Liver (tissue), 9 donors: Measurements from ENCODE around the gene RGMA. TPM values are rescaled to one million over a fixed set of nuclear protein-coding genes. Genes with fewer than 3 reads are reported as not detected.

ENCODE experiments used
- DNase-seq: peaks from one replicate; pipeline ENCODE4 v3.0.0-alpha.2; 2017; ENCODE audit warnings: low spot score
- H3K27ac ChIP-seq, 2 donors: one replicate each; pipeline ENCODE4 v1.7.0; 2013; ENCODE audit warnings: inconsistent platforms in 2 of 2, low read length in 2 of 2, control low read depth in 1 of 2, low read depth in 1 of 2, mild to moderate bottlenecking in 1 of 2
- H3K27me3 ChIP-seq, 4 donors: one replicate each; pipeline versions ENCODE4 v1.6.1 to v1.7.0; 2013; ENCODE audit warnings: low read length in 3 of 4, inconsistent platforms in 1 of 4, mild to moderate bottlenecking in 1 of 4, moderate library complexity in 1 of 4; ENCODE audit not compliant: control insufficient read depth in 4 of 4, insufficient read depth in 4 of 4
- H3K36me3 ChIP-seq, 4 donors: one replicate each; pipeline versions ENCODE4 v1.6.1 to v1.7.0; 2013; ENCODE audit warnings: low read length in 3 of 4, mild to moderate bottlenecking in 3 of 4, low read depth in 1 of 4, moderate library complexity in 1 of 4; ENCODE audit not compliant: control insufficient read depth in 4 of 4, insufficient read depth in 3 of 4
- H3K4me1 ChIP-seq, 4 donors: one replicate each; pipeline versions ENCODE4 v1.6.1 to v1.7.0; 2013; ENCODE audit warnings: low read length in 3 of 4, mild to moderate bottlenecking in 3 of 4, moderate library complexity in 1 of 4; ENCODE audit not compliant: control insufficient read depth in 4 of 4, insufficient read depth in 4 of 4
- H3K4me3 ChIP-seq, 3 donors: one replicate each; pipeline versions ENCODE4 v1.6.1 to v1.7.0; 2013; ENCODE audit warnings: low read length in 3 of 3, control low read depth in 1 of 3, low read depth in 1 of 3, mild to moderate bottlenecking in 1 of 3
- H3K9ac ChIP-seq, 2 donors: one replicate each; pipeline ENCODE4 v1.7.0; 2013; ENCODE audit warnings: low read length in 2 of 2, mild to moderate bottlenecking in 2 of 2, moderate library complexity in 2 of 2, control low read depth in 1 of 2, low read depth in 1 of 2
- H3K9me3 ChIP-seq, 4 donors: one replicate each; pipeline versions ENCODE4 v1.6.1 to v1.7.0; 2013; ENCODE audit warnings: low read length in 3 of 4; ENCODE audit not compliant: control insufficient read depth in 4 of 4
- ATF3 ChIP-seq: IDR thresholded peaks from 2 replicates; pipeline ENCODE4 v1.6.1; 2016; ENCODE audit warnings: antibody characterized with exemption
- CTCF ChIP-seq: fragments of 150-350 bp; IDR thresholded peaks from 2 replicates; pipeline ENCODE4 v1.5.1; 2017; ENCODE audit warnings: improper control_type of control experiment, low read depth, low read length; ENCODE audit not compliant: missing input control
- EGR1 ChIP-seq, 2 donors: IDR thresholded peaks; 2 replicates each; pipeline ENCODE4 v1.6.1; 2016 to 2018; ENCODE audit warnings: antibody characterized with exemption in 2 of 2, low read depth in 2 of 2
- FOXA1 ChIP-seq: IDR thresholded peaks from 2 replicates; pipeline ENCODE4 v1.6.1; 2016; ENCODE audit warnings: antibody characterized with exemption
- FOXA2 ChIP-seq: IDR thresholded peaks from 2 replicates; pipeline ENCODE4 v1.6.1; 2016; ENCODE audit warnings: antibody characterized with exemption
- GABPA ChIP-seq, 2 donors: IDR thresholded peaks in 1 of 2; conservative IDR thresholded peaks in 1 of 2; 2 replicates each; pipeline ENCODE4 v1.6.1; 2016; ENCODE audit warnings: antibody characterized with exemption in 2 of 2, mild to moderate bottlenecking in 1 of 2, moderate library complexity in 1 of 2
- HNF4G ChIP-seq: IDR thresholded peaks from 2 replicates; pipeline ENCODE4 v1.6.1; 2016; ENCODE audit warnings: antibody characterized with exemption
- JUND ChIP-seq, 2 donors: IDR thresholded peaks; 2 replicates each; pipeline ENCODE4 v1.6.1; 2016; ENCODE audit warnings: antibody characterized with exemption in 2 of 2
- MAX ChIP-seq: IDR thresholded peaks from 2 replicates; pipeline ENCODE4 v1.6.1; 2016; ENCODE audit warnings: antibody characterized with exemption
- NR2F2 ChIP-seq: IDR thresholded peaks from 2 replicates; pipeline ENCODE4 v1.6.1; 2016; ENCODE audit warnings: antibody characterized with exemption
- REST ChIP-seq: IDR thresholded peaks from 2 replicates; pipeline ENCODE4 v1.6.1; 2016; ENCODE audit warnings: antibody characterized with exemption, mild to moderate bottlenecking
- RXRA ChIP-seq, 2 donors: IDR thresholded peaks; 2 replicates each; pipeline ENCODE4 v1.6.1; 2017 to 2018; ENCODE audit warnings: antibody characterized with exemption in 2 of 2, mild to moderate bottlenecking in 1 of 2
- WGBS: extraction: QIAGEN DNeasy Blood & Tissue Kit; methylation state at CpG from one replicate; pipeline ENCODE4 v1.1.7; 2013; 5-methylcytosine and 5-hydroxymethylcytosine counted together
- polyA plus RNA-seq, 2 donors: library from polyadenylated mRNA; stranded (reverse) in 1 of 2; unstranded in 1 of 2; fragments of 200-250 nt in 1 of 2; fragments of >200 nt in 1 of 2; fragmentation: Nextera tagmentation in 1 of 2; extraction: Ambion mirVana in 1 of 2; gene quantifications; one replicate each; pipeline versions ENCODE4 v1.2.1 to v1.2.3, GENCODE V29; 2013 to 2015
- total RNA-seq, 2 donors: library from RNA; depleted of rRNA; stranded (reverse); fragments of >200 nt; gene quantifications; one replicate each; pipeline ENCODE4 v1.2.3, GENCODE V29; 2014
- donor health status: healthy.
- donor health status: healthy.
- donor health status: healthy.
- donor health status: healthy.
- donor health status: healthy.

RGMA gene
- total and polyA plus RNA-seq, 4 donors, result 0.15 to 0.33 (median 0.18) TPM; not detected in 1

- WGBS, result 79% methylated on average over 5 of the region's 5 CpGs
- Histone ChIP-seq H3K4me1 (peaks cover 0 to 2% (median 0%) of the 10 kb centered on the region in 4 donors), H3K27me3 (peaks cover 3 to 11% (median 7%) of the 10 kb centered on the region in 4 donors), H3K27ac (no peak overlapping the region), H3K36me3 (no peaks in the 10 kb centered on the region), H3K4me3 (no peak overlapping the region), H3K9me3 (no peaks in the 10 kb centered on the region), H3K9ac (no peak overlapping the region)
- no peak for TF ChIP-seq GABPA (IDR thresholded peaks at IDR 0.05 in 1 of 2, conservative IDR thresholded peaks at IDR 0.05 in 1 of 2)
- no peak for TF ChIP-seq CTCF
- TF ChIP-seq MAX, result no peak
- TF ChIP-seq NR2F2, result no peak
- TF ChIP-seq JUND (IDR thresholded peaks at IDR 0.05), result no peak
- TF ChIP-seq FOXA2, result no peak
- TF ChIP-seq FOXA1, result no peak
- no peak for TF ChIP-seq HNF4G
- TF ChIP-seq REST, result no peak
- DNase-seq, result no peak
These were observed 21.6 kb upstream of the RGMA start for GRCh38 chr15:93110502-93111040.

- Histone ChIP-seq H3K4me3 (no peak overlapping the region), H3K9me3 (no peaks in the 10 kb centered on the region), H3K4me1 (peaks cover 0 to 2% (median 0%) of the 10 kb centered on the region in 4 donors), H3K9ac (no peak overlapping the region), H3K36me3 (no peaks in the 10 kb centered on the region), H3K27me3 (peaks cover 3 to 10% (median 7%) of the 10 kb centered on the region in 4 donors), H3K27ac (no peak overlapping the region)
- 19% methylated on average over 46 of the region's 46 CpGs for WGBS
- DNase-seq, result no peak
- TF ChIP-seq EGR1 (IDR thresholded peaks at IDR 0.05; ENCODE audit: low read depth in 2 of 2) (no peak), HNF4G (no peak), MAX (no peak), ATF3 (no peak), RXRA (IDR thresholded peaks at IDR 0.05) (no peak)
These were observed 20.5 kb upstream of the RGMA start for GRCh38 chr15:93109336-93110102.
